ENCODE measurements around the gene EHD3.

The EHD3 gene

GRCh38 chr2:31284107-31284506, 50.2 kb downstream of the EHD3 start:
- H3K4me3 ChIP-seq: no peak overlapping the region
- H3K27ac ChIP-seq: no peak overlapping the region
- no peak for DNase-seq (ENCODE audit: low spot score)
- TF ChIP-seq, protein P1, sequence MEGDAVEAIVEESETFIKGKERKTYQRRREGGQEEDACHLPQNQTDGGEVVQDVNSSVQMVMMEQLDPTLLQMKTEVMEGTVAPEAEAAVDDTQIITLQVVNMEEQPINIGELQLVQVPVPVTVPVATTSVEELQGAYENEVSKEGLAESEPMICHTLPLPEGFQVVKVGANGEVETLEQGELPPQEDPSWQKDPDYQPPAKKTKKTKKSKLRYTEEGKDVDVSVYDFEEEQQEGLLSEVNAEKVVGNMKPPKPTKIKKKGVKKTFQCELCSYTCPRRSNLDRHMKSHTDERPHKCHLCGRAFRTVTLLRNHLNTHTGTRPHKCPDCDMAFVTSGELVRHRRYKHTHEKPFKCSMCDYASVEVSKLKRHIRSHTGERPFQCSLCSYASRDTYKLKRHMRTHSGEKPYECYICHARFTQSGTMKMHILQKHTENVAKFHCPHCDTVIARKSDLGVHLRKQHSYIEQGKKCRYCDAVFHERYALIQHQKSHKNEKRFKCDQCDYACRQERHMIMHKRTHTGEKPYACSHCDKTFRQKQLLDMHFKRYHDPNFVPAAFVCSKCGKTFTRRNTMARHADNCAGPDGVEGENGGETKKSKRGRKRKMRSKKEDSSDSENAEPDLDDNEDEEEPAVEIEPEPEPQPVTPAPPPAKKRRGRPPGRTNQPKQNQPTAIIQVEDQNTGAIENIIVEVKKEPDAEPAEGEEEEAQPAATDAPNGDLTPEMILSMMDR (IDR thresholded peaks at IDR 0.05): no peak

- no peak overlapping the region for H3K4me3 ChIP-seq
- TF ChIP-seq, protein P1 (IDR thresholded peaks at IDR 0.05): no peak
- no peak for DNase-seq (ENCODE audit: low spot score)
- H3K27ac ChIP-seq: no peak overlapping the region
These were observed 52.3 kb downstream of the EHD3 start for GRCh38 chr2:31286230-31286629.

DNA sequence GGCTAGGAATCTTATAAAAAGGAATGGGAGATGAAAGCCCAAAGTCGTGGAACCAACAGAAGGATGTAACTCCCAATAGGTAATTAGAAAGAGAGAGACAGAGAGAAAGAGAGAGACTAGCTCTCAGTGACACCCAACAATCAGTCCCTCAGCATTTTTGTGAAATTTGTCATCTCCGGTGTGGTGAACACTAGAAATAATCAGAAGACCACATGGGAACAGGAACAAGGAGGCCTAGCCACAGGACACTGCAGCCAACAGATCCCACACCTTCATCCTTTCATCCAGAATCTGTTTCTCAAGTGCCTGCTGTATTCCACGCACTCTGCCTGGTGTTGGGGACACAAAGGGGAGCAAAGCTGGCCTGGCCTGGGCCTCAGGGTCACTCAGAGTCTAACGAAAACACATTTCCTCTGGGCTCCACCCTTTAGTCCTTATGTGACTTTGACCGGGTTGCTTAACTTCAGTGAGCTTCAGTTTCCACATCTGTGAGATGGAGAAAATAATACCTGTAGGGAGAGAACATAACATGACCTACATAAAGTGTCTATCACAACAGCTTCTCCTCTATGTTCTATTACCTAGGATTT, 53.1 kb downstream of the EHD3 start:
- Histone ChIP-seq H3K4me3 (no peak overlapping the region), H3K27ac (no peak overlapping the region)
- TF ChIP-seq, protein P1 (IDR thresholded peaks at IDR 0.05): no peak
- DNase-seq (ENCODE audit: low spot score): no peak

DNA sequence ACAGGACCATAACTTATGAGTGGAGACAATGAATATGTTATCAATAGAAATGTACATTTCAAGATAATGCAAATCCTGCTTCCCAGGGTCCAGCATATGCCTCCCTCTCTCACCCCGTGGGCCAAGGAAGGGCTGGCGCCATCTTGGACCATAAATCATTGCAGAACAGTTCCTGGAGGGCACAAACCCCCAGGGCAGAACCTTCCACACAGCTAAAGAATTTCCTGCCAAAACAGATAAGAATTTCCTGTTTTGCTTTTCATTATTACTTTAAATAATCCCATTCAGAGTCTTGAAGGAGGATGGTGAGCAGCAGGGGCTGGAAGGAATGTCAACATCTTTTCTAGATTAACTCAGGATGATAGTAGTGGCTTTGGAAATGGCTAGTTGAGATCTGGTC, 53.7 kb downstream of the EHD3 start:
- no peak for DNase-seq (ENCODE audit: low spot score)
- H3K27ac ChIP-seq: no peak overlapping the region
- no peak overlapping the region for H3K4me3 ChIP-seq
- TF ChIP-seq, protein P1 (IDR thresholded peaks at IDR 0.05): no peak

- DNase-seq (ENCODE audit: low spot score): no peak
- Histone ChIP-seq H3K27ac (peak overlapping the region in 1 of 2 donors; percentile 85), H3K4me3 (no peak overlapping the region)
- TF ChIP-seq, protein P1 (IDR thresholded peaks at IDR 0.05): no peak
These were observed 60.2 kb downstream of the EHD3 start for GRCh38 chr2:31294196-31294595.

- DNase-seq (ENCODE audit: low spot score): no peak
- TF ChIP-seq, protein P1 (IDR thresholded peaks at IDR 0.05): no peak
- Histone ChIP-seq H3K4me3 (no peak overlapping the region), H3K27ac (peak overlapping the region; percentile 68 to 85)
These were observed 62.8 kb downstream of the EHD3 start for GRCh38 chr2:31296641-31297287.

GRCh38 chr2:31297751-31298150, 63.8 kb downstream of the EHD3 start:
- DNase-seq (ENCODE audit: low spot score): no peak
- TF ChIP-seq, protein P1 (IDR thresholded peaks at IDR 0.05): no peak
- Histone ChIP-seq H3K27ac (peak overlapping the region; percentile 68 to 85), H3K4me3 (no peak overlapping the region)

All from coronary artery (tissue), 2 donors.